ENCODE results near the gene SLC44A4.

SLC44A4 gene

GRCh38 chr6:31903957-31904356 is 25.2 kb upstream of the SLC44A4 start:
- DNase-seq: no peak
- in situ Hi-C loops (cut with MboI; ENCODE audit: low pct_unique_long_range_greater_than_20kb, low sequenced_read_pairs): no loop called here

DNA sequence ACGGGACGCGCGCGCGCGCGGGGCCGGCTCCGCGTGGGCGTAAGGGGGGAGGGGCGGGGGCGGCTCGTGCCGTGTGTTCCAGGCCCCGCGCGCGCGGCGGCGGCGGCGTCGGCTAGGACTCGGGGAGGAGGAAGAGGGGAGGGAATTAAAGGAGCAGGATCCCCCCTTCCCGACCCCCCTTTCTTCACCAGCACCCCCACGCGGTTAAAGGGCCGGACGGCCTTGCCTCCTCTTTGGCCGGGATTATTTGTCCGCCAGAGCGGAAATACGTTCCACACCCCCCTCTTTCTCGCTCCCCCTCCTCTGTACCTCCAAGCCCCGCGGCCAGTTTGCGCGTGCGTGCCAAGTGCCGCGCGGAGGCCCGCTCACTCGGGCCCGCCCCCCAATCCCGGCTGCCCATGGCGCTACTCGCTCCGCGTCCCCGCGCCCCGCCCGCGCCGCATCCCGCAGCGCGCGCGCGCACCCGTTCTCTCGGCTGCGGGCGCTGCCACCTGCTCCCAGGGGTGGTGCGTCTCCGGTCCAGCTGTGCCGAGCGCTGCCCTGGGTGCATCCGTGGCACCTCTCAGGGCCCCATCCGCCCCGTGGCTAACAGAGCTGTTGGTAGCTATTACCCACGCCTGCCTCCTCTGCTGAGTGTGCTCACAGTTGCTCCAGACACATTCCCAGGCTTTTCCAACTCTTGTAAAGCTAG is 23.3 kb upstream of the SLC44A4 start, which contains the start of gene ZBTB12:
ZBTB12 (minus strand) TSS at position 134 of the 691 bp plus-strand sequence. CDS start 781 bp downstream, outside the sequence.
- in situ Hi-C loops (cut with MboI; ENCODE audit: low pct_unique_long_range_greater_than_20kb, low sequenced_read_pairs): no loop called here
- DNase-seq: peak; percentile 90

DNA sequence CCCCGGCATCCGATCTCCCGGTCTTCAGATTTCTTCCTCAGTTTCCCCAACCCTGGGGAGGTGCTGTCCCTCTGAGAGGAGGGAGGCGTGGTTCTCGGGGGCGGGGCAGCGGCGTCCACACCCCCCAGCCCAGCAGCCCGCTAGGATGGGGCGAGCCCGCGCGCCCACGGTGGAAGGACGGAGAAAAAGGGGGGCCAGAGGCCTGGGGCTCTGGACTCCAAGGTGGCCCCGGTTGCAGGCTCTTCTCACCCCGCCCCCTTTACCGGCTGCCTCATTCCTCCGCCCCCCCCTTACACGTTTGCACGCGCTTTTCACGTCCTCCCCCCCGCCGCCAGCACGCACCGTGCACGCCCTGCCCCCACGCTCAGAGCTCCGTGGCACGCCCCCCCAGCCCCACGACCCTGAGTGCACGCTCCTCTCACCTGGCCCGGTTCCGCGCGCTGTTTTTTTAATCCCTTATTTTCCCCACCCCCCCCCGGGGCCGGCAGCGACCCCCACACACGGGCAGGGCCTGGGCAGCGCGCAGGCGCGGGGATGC is 22.7 kb upstream of the SLC44A4 start:
- DNase-seq: no peak
- in situ Hi-C loops (cut with MboI; ENCODE audit: low pct_unique_long_range_greater_than_20kb, low sequenced_read_pairs): no loop called here

GRCh38 chr6:31900917-31901414 is 22.2 kb upstream of the SLC44A4 start:
- in situ Hi-C loops (cut with MboI; ENCODE audit: low pct_unique_long_range_greater_than_20kb, low sequenced_read_pairs): no loop called here

GRCh38 chr6:31899882-31900722 is 21.3 kb upstream of the SLC44A4 start:
- in situ Hi-C loops (cut with MboI; ENCODE audit: low pct_unique_long_range_greater_than_20kb, low sequenced_read_pairs): no loop called here
- DNase-seq: no peak

More at GRCh38 chr6:31900917-31901414, 22.2 kb upstream of the SLC44A4 start:
- no peak for DNase-seq

- no peak for DNase-seq
- in situ Hi-C loops (cut with MboI; ENCODE audit: low pct_unique_long_range_greater_than_20kb, low sequenced_read_pairs): no loop called here
These were observed 20.4 kb upstream of the SLC44A4 start for GRCh38 chr6:31899215-31899614.

GRCh38 chr6:31898383-31899011 is 19.7 kb upstream of the SLC44A4 start:
- DNase-seq: peak; percentile 59
- in situ Hi-C loops (cut with MboI; ENCODE audit: low pct_unique_long_range_greater_than_20kb, low sequenced_read_pairs): no loop called here

DNA sequence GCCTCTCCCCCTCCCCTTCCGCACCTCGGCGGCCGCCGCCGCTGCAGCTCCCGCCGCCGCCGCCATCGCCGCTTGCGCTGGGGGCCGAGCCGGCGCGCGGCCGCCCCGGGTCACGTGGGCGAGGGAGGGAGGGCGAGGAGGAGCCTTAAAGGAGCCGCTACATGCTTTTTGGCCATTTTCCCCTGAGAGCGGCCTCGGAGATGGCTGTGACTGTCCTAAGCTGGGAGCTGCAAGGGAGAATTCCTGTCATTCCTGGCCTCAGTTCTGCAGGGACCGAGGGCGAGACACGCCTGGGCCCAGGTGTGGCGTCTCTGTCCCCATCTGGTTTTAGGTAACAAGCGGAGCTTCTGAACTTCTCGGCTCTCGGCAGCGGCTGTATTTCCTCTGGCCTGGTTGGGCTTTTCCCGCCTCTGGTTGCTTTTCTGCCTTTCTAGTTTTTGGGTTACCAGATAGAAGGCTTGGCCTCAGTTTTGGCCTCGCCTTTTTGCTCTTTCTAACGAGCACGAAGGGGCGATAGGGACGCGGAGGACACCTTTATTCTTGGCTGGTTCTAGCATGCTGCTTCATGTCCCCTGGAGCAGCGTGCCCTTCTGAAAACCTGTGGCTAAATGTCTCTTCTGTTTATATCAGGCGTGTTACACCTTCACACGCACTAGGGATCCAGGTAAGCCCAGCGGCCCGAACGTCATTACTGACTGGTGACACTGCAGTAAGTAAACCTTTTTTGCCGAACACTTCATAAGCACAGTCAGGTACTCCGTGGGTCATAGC is 19.0 kb upstream of the SLC44A4 start, which contains the start of gene EHMT2:
EHMT2 (minus strand) TSS at position 87 of the 771 bp plus-strand sequence; CDS start at position 66, 21 bp downstream.
- in situ Hi-C loops (cut with MboI; ENCODE audit: low pct_unique_long_range_greater_than_20kb, low sequenced_read_pairs): no loop called here
- DNase-seq: peak; percentile 82

GRCh38 chr6:31896856-31897611 is 18.2 kb upstream of the SLC44A4 start:
- DNase-seq: no peak
- in situ Hi-C loops (cut with MboI; ENCODE audit: low pct_unique_long_range_greater_than_20kb, low sequenced_read_pairs): no loop called here

DNA sequence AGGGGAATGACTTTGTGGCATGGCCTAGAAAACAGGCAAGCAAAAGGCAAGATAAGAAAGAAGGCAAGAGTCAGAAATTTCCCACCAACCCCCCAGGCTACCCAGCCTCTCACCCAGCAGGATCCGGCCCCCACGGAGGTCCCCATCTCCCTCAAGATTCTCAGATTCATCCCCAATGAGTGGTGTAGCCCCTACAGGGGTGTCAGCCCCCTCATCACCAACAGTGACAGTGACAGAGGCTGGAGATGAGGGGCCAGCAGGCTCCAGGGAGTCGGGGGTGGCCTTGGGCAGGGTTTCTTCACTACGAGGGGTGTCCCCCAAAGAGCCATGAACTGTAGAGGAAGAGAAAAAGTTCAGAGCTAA is 17.7 kb upstream of the SLC44A4 start:
- no peak for DNase-seq
- in situ Hi-C loops (cut with MboI; ENCODE audit: low pct_unique_long_range_greater_than_20kb, low sequenced_read_pairs): no loop called here

- no peak for DNase-seq
- in situ Hi-C loops (cut with MboI; ENCODE audit: low pct_unique_long_range_greater_than_20kb, low sequenced_read_pairs): no loop called here
These were observed 14.0 kb upstream of the SLC44A4 start for GRCh38 chr6:31892821-31893220.

DNA sequence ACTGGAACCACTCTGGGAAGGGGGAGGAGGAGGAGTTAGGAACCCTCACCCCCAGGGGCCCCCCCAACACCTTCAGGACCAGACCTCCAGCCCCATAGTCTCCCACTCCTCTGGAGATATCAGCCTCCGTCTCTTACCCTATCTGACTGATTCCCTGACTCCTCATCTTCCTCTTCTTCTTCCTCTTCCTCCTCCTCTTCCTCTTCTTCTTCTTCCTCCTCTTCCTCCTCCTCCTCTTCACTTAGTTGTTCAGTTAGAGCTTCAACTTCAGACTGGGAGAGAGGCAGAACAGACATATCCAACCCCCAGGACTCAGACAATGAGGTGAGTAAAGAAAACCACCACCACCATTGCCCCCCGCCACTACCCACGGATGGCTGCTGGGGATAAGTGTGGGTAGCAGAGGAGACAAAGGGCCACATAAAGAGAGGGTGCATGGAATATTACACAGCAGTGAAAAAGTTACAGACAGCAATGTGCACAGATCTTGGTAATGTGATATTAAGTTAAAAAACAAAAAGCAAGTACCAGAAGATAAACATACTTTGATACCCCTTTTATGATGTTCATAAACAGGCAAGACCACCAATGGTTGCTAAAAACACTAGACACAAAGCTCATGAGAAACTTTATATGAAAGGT is 10.7 kb upstream of the SLC44A4 start:
- in situ Hi-C loops (cut with MboI; ENCODE audit: low pct_unique_long_range_greater_than_20kb, low sequenced_read_pairs): no loop called here
- DNase-seq: no peak

GRCh38 chr6:31888276-31889258 is 9.8 kb upstream of the SLC44A4 start:
- peak; percentile 28 for DNase-seq
- in situ Hi-C loops (cut with MboI; ENCODE audit: low pct_unique_long_range_greater_than_20kb, low sequenced_read_pairs): no loop called here

- DNase-seq: no peak
- in situ Hi-C loops (cut with MboI; ENCODE audit: low pct_unique_long_range_greater_than_20kb, low sequenced_read_pairs): no loop called here
These were observed 8.6 kb upstream of the SLC44A4 start for GRCh38 chr6:31887173-31888007.

- DNase-seq: no peak
- in situ Hi-C loops (cut with MboI; ENCODE audit: low pct_unique_long_range_greater_than_20kb, low sequenced_read_pairs): no loop called here
These were observed 7.8 kb upstream of the SLC44A4 start for GRCh38 chr6:31886541-31886991.

All from KBM-7 (cell line).